Stimulated activated CD4-positive, alpha-beta T cell treated with anti-CD3 and anti-CD28 coated beads, Interleukin-15, amount 100 ng/mL, for 24 hours (primary cell): ENCODE data around the gene ITGB5.
"Not testable (repeated sequence)": the region's sequence is repeated elsewhere in the genome, so short reads cannot be mapped to it uniquely, and the experiment has no call there.

Experiments used
- DNase-seq: peaks from one replicate; pipeline ENCODE4 v3.0.0-alpha.2; 2020

The ITGB5 gene

DNA sequence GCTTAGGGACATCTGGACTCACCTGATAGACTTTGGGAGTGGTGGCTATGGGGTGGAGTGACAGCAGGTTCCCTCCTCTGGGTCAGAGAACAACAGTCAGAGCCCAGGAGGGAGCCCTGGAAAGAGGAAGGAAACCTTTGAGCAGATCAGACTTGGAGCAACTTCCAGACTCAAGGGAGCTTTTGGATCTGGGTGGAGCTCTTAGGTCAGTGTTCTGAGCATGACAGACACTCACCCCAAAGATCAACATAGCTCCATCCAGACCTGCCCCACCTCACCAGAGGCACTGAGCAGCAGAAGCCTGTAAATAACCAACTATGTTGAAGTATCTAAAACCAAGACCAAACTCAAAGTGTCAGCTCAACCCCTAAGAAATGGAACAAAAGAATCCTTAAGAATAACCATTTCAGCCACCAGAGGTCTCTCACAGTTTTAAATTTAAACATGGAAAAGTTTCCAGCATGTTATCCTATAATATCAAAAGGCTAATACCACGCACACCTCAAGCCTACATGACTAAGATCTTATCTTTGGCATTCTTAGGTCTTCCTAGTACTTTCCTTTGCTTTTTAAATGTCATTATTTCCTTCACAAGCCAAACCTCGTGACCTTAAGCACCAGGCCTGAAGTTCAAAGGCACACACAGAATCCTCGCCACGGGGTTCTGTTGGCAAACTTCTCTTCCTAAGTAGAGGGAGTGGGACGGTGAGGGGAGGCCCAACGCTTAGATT, 100.5 kb downstream of the ITGB5 start:
- no peak for DNase-seq

DNA sequence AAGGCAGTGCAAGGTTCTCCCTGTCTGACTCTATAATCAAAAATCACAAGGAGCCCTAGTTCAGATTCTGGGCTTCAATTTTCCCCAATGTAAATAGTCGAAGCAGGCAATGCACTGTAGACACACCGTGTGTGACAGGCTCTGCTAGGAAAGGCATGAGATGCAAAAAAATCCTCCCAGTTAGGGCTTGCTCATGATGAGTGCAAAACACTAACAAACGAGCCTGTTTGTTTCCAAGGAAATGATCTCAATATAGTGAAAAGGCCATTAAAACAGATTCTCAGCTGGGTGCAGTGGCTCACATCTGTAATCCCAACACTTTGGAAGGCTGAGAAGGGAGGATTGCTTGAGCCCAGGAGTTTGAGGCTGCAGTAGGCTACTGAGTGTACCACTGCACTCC, 101.2 kb downstream of the ITGB5 start:
- no peak for DNase-seq

DNA sequence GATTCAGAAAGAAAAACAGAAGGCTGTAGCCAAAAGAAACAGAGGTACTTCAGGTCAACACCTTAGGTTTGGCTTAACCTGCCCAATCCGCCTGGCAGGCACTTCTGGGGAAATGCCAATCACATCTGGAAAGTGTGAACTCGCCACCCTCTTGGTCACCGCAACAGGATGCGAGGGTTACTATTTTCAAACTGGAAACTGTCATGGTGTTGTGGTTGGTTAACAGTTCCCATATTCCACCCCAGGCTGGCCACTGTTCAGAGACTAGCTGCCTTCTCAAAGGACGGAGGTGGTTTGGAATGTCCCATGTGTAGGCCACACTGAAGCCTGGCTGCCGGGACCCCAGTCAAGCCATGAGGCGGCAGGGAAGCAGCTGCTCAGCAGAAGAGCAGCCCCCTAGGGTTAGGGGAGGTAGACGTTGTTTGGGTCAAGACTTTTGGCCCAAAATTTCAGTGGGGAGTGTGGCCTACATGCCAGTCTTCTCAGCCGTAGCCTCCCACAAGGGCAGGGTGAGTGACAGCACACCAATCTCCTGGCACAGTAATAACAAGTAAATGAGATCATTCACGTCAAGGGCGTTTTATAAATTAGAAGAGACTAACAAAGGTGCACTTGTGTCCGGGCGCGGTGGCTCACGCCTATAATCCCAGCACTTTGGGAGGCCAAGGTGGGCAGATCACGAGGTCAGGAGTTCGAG, 102.3 kb downstream of the ITGB5 start:
- DNase-seq = no peak

- no peak for DNase-seq
Measured at GRCh38 chr3:124783696-124784095, 103.5 kb downstream of the ITGB5 start.

DNA sequence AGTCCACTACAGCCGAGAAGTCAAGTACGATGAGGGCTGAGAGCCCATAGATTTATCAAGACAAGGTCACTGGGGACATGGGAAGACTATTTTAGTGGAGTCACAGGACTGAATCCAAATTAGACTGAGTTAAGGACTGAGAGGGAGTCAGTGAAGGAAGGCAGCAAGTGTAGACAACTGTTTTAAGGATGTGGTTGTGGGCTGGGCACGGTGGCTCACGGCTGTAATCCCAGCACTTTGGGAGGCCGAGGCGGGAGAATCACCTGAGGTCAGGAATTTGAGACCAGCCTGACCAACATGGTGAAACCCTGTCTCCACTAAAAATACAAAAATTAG, 104.8 kb downstream of the ITGB5 start:
- DNase-seq = not testable (repeated sequence)

GRCh38 chr3:124781476-124782376, 105.4 kb downstream of the ITGB5 start:
- no peak for DNase-seq

DNA sequence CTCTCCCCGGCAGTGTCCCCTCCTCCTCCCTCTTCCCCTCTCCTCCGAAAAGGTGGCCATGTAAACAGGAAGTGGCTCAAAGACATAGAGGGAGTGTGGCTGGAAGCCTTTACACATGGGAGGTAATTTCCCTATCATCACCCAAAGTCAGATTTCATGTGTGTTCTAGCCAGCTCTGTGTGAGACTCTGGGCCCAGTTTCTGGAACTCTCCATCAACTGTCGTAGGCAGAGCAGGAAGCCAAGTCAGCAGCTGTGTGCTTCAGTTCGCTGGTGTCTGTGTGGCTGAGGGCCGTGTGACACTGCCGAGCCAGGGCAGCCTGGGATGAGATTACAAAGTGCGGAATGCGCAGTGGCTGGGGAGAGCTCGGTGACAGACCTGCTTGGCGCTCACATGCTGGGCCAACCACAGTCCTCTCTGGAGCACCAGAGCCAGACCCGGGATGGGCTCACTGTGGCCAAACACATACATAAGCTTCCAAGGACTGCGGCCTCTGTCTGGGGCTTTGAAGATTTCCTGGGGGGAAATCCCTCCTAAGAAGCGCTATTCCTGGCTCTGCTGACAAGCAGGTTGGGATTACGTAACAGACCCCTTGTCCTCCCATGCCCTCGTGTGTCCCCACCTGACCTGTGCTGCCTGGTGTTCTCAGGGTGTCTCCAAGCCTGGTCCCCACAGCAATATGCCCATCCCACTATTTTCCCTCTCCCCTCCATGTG, 106.2 kb downstream of the ITGB5 start:
- DNase-seq = no peak

DNA sequence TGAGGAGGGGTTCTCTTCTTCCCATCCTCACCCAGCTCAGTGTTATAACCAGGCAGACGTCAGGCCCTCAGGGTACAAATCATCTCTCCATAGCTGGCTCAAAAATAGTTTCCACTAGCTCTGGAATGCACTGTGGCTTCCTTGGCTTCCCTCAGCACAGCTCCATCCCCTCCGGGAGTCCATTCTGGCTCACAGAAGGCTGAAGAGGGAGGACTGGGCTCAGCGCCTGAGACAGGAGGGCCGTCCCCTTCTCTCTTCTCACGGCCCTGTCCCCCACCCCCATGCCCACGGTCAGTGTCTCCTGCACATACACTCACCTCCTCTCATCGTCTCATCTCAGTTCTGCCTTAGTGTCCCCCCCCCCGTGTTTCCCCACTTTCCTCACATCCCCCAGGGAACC, 106.8 kb downstream of the ITGB5 start:
- no peak for DNase-seq

DNA sequence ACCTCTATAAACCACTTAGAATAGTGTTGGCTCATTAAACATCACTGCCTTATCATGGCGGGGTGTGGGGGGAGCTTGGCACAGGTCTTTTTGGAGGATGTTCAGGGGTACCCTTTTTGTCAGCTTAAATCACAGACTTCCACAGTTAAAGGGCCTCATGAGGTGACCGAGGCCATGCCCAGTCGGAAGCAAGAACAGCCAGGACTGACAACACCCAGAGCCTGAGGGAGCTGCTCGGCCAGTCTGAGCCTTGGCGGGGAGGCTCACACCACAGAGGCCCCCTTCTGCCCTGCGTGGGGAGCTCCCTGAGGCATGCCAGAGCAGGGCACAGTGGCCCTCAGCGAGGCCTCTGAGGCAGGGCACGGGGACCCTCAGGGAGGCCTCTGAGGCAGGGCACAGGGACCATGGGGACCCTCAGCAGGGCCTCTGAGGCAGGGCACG, 107.4 kb downstream of the ITGB5 start:
- DNase-seq = no peak

- DNase-seq = no peak
Measured at GRCh38 chr3:124779116-124779515, 108.0 kb downstream of the ITGB5 start.

GRCh38 chr3:124777762-124778470, 109.2 kb downstream of the ITGB5 start:
- no peak for DNase-seq

GRCh38 chr3:124776856-124777255, 110.3 kb downstream of the ITGB5 start:
- DNase-seq = no peak

GRCh38 chr3:124775877-124776276, 111.3 kb downstream of the ITGB5 start:
- no peak for DNase-seq

- no peak for DNase-seq
Measured at GRCh38 chr3:124774841-124775402, 112.2 kb downstream of the ITGB5 start.

DNA sequence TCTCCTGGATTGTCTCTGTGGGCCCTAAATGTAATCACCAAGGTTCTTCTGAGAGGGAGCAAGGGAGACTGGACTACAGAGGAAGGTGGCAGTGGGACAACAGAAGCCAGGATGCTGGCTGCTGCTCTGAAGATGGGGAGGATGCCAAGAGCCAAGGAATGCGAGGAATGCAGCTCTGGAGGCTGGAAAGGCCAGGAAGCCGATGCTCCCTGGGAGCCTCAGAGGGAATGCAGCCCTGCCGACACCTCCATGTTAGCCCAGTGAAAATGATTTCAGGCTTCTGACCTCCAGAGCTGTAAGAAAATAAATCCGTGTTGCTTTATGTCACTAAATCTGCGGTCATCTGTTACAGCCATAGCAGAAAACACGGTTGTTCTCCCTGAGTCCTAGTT, 112.8 kb downstream of the ITGB5 start:
- no peak for DNase-seq

- DNase-seq = no peak
Measured at GRCh38 chr3:124773351-124774326, 113.5 kb downstream of the ITGB5 start.

DNA sequence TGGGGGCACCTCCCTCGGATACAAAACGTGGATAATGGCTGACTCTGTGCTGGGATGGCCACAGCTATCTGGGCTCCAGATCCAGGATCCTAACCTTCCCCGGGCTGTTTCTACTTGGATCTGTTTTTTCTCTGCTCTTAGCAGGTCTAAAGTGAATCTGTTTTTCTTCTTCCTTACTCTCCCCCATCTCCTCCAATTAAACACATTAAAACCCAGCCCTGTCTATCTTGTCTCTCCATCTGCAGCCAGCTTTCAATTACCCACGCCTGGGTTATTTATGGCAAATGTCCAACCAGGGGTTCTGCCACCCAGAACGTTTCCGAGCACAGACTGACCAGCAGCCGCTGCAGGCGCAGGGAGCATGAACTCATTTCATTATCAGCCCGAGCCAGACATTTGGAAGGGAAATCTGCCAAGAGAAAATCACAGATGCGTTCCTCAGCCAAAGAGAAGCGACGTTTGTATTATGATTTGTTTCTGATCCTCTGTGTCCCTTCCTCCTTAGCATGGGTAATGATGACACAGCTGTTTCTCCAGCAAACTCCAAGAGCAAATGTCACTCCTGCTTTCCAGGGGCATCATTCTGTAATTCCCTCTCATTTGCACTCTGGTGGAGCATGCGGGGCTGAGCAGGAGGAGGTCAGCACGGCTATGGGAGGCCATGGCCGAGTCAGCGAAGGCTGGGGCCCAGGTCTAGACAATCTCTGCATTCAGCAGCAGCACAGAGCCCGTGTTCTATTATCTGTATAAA, 114.9 kb downstream of the ITGB5 start:
- no peak for DNase-seq

DNA sequence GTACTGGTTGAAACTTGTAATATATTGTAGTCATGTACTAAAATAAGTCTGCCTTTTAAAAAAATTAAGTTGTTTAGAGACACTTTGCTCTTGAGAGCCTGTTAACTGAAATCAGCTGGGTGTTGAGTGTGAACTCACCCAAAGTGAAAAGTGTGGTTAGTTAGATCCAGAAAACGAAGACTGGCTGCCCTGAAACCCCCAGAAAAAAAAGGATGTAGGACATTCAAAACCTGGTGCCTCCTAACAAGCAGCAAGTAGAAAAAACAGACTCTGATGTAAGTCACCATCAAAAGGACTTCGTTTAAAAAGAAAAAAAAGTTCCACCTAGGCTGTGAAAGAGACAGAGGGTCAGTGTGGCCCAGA, 116.1 kb downstream of the ITGB5 start:
- no peak for DNase-seq

- DNase-seq = no peak
Measured at GRCh38 chr3:124770336-124771082, 116.7 kb downstream of the ITGB5 start.
